Activated B cell treated with CpG ODN at 0.5 μM for 24 hours (primary cell): Measurements from ENCODE around the gene KCNJ15. TPM values are rescaled to one million over a fixed set of nuclear protein-coding genes. Genes with fewer than 3 reads are reported as not detected.

Source experiments
- ATAC-seq: fragments of 200-7000 bp; cut with Tn5 transposase; one replicate; pipeline ENCODE4 v1.10.0; 2021; ENCODE audit warnings: low read depth, mild to moderate bottlenecking, moderate library complexity
- CTCF ChIA-PET: fragments of 350-600 bp; sonication (Branson Sonifier 250); formaldehyde crosslinking; loops from one replicate; lab custom pipeline; 2021; ENCODE audit warnings: antibody characterized with exemption; lab: Charles Lee
- POLR2A ChIA-PET: fragments of 350-600 bp; sonication (Branson Sonifier 250); formaldehyde crosslinking; loops from one replicate; lab custom pipeline; 2021; ENCODE audit warnings: antibody characterized with exemption; lab: Charles Lee
- DNase-seq: peaks from one replicate; pipeline ENCODE4 v3.0.0; 2022
- H3K27ac Mint-ChIP-seq: one replicate; pipeline ENCODE4 v1.8.0; 2020; ENCODE audit warnings: mixed read lengths
- H3K27me3 Mint-ChIP-seq: one replicate; pipeline ENCODE4 v1.8.0; 2021; ENCODE audit warnings: mixed read lengths
- H3K36me3 Mint-ChIP-seq: one replicate; pipeline ENCODE4 v1.8.0; 2021; ENCODE audit warnings: low read depth, mixed read lengths
- H3K4me1 Mint-ChIP-seq: one replicate; pipeline ENCODE4 v1.8.0; 2021; ENCODE audit warnings: mixed read lengths
- H3K4me3 Mint-ChIP-seq: one replicate; pipeline ENCODE4 v1.8.0; 2020; ENCODE audit warnings: mild to moderate bottlenecking, mixed read lengths
- H3K9me3 Mint-ChIP-seq: one replicate; pipeline ENCODE4 v1.8.0; 2020; ENCODE audit warnings: mixed read lengths
- intact Hi-C: fragments of 100-400 bp; cut with micrococcal nuclease; formaldehyde crosslinking; loops from one replicate; pipeline ENCODE4 v1.15.1; 2024
- total RNA-seq: library from RNA; stranded (reverse); gene quantifications from 2 replicates; pipeline ENCODE4 v1.2.3, GENCODE V29; 2022
- TF ChIP-seq, protein P1 (sequence below): fragments of 200-600 bp; IDR thresholded peaks from one replicate; pipeline ENCODE4 v1.8.0; 2022; ENCODE audit warnings: antibody characterized with exemption, mild to moderate bottlenecking

KCNJ15 gene
- total RNA-seq, 1 donor from 2014 or later = not detected

DNA sequence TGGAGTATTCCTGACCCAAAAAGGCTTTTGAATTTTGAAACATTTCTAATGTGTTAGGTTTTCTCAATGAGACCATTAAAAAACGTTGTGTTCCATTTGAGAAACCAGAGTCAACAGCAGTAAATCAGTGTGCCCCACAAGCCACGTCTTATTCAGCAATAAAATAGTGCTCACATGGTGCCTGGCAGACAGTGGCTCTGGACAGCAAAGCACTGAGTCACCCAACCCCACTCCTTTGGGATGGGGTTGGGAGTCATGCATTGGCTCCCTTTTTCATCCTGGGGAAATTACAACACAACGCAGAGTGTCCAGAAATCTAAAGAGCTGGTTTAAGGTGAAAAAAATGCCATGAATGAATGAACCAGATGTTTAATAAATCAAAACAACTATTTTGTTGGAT is 46.5 kb downstream of the KCNJ15 start:
- no peak overlapping the region for H3K27ac Mint-ChIP-seq
- POLR2A ChIA-PET = no interaction called here
- no peak for DNase-seq

GRCh38 chr21:38306433-38307141 is 49.8 kb downstream of the KCNJ15 start:
- TF ChIP-seq, protein P1, sequence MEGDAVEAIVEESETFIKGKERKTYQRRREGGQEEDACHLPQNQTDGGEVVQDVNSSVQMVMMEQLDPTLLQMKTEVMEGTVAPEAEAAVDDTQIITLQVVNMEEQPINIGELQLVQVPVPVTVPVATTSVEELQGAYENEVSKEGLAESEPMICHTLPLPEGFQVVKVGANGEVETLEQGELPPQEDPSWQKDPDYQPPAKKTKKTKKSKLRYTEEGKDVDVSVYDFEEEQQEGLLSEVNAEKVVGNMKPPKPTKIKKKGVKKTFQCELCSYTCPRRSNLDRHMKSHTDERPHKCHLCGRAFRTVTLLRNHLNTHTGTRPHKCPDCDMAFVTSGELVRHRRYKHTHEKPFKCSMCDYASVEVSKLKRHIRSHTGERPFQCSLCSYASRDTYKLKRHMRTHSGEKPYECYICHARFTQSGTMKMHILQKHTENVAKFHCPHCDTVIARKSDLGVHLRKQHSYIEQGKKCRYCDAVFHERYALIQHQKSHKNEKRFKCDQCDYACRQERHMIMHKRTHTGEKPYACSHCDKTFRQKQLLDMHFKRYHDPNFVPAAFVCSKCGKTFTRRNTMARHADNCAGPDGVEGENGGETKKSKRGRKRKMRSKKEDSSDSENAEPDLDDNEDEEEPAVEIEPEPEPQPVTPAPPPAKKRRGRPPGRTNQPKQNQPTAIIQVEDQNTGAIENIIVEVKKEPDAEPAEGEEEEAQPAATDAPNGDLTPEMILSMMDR = no peak
- POLR2A ChIA-PET = no interaction called here
- no peaks in the 10 kb centered on the region for H3K27me3 Mint-ChIP-seq
- intact Hi-C loops = no loop called here
- H3K9me3 Mint-ChIP-seq = no peaks in the 10 kb centered on the region
- H3K27ac Mint-ChIP-seq = no peak overlapping the region
- H3K36me3 Mint-ChIP-seq = no peaks in the 10 kb centered on the region
- no peaks in the 10 kb centered on the region for H3K4me1 Mint-ChIP-seq
- DNase-seq (no peak), ATAC-seq (no peak)
- CTCF ChIA-PET = no interaction called here
- no peak overlapping the region for H3K4me3 Mint-ChIP-seq

More for the DNA sequence above, 46.5 kb downstream of the KCNJ15 start:
- no peak for ATAC-seq
- no peaks in the 10 kb centered on the region for H3K27me3 Mint-ChIP-seq
- TF ChIP-seq, protein P1 = no peak
- intact Hi-C loops = no loop called here
- H3K9me3 Mint-ChIP-seq = no peaks in the 10 kb centered on the region
- H3K4me3 Mint-ChIP-seq = no peak overlapping the region
- H3K36me3 Mint-ChIP-seq = no peaks in the 10 kb centered on the region
- H3K4me1 Mint-ChIP-seq = no peaks in the 10 kb centered on the region
- CTCF ChIA-PET = no interaction called here

GRCh38 chr21:38307771-38308531 is 51.2 kb downstream of the KCNJ15 start:
- intact Hi-C loops = no loop called here
- ATAC-seq = no peak
- ChIA-PET POLR2A (no interaction called here), CTCF (no interaction called here)
- no peaks in the 10 kb centered on the region for H3K36me3 Mint-ChIP-seq
- no peak for DNase-seq
- no peaks in the 10 kb centered on the region for H3K4me1 Mint-ChIP-seq
- TF ChIP-seq, protein P1 = no peak
- no peak overlapping the region for H3K4me3 Mint-ChIP-seq
- H3K9me3 Mint-ChIP-seq = no peaks in the 10 kb centered on the region
- no peaks in the 10 kb centered on the region for H3K27me3 Mint-ChIP-seq
- H3K27ac Mint-ChIP-seq = no peak overlapping the region

DNA sequence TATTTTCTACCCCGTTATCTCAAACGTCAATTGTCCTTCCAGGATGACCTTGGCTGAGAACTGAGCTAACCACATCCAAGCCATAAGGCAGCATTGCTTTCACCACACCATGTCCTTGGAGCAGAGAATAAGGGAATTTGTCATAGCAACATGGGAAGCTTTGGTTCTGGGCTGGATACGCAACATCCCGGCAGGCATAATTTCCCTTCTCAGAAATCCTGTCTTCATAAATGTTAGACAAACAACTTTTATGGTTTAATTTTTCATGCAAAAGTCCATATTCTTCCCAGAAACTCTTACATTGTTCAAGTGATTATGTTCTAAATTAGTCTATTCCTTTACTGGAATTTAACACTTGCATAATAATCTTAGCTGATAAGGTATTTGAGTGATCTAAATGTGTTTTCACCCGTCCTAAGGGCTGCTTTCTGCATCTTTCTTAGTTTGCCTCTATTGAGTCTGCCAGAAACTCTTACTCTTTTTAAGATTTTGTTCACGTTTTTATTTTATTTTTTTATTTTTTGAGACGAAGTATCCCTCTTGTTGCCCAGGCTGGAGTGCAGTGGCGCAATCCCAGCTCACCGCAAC is 51.8 kb downstream of the KCNJ15 start:
- Mint-ChIP-seq H3K4me1 (no peaks in the 10 kb centered on the region), H3K4me3 (no peak overlapping the region), H3K27ac (no peak overlapping the region), H3K9me3 (no peaks in the 10 kb centered on the region), H3K36me3 (no peaks in the 10 kb centered on the region), H3K27me3 (no peaks in the 10 kb centered on the region)
- ATAC-seq = no peak
- intact Hi-C loops = no loop called here
- DNase-seq = no peak
- CTCF ChIA-PET = no interaction called here
- TF ChIP-seq, protein P1 = no peak
- POLR2A ChIA-PET = no interaction called here
